GM19099 (cell line): ENCODE data around the gene MED15.

Experiments
- POLR2A ChIP-seq: IDR thresholded peaks from 3 replicates; pipeline ENCODE4 v1.6.1; 2011; ENCODE audit warnings: low read depth; ENCODE audit not compliant: insufficient read length; ENCODE audit errors: extremely low read depth

MED15 gene

GRCh38 chr22:20499769-20500168, 7.6 kb upstream of the MED15 start:
- no peak for TF ChIP-seq POLR2A

DNA sequence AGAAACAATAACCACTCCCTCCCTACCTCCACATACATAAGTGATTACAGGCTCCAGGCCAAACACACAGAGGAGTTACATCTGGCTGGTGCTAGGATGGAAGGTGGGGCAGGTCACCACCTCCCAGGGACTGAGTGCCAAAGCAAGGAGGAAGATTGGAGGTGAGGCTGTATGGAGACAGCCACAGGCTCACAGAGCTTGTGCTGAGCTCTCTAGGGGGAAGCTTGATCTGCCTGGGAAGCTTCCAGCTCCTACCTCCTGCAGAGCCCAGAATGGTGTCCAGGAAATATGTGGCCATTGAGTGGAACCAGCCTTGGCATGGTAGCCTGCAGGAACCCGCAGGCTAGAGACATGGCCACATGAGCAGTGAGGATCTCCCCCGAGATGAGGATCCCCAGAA, 3.6 kb upstream of the MED15 start:
- no peak for TF ChIP-seq POLR2A

GRCh38 chr22:20506543-20507252, 712 bp upstream of the MED15 start:
- no peak for TF ChIP-seq POLR2A

DNA sequence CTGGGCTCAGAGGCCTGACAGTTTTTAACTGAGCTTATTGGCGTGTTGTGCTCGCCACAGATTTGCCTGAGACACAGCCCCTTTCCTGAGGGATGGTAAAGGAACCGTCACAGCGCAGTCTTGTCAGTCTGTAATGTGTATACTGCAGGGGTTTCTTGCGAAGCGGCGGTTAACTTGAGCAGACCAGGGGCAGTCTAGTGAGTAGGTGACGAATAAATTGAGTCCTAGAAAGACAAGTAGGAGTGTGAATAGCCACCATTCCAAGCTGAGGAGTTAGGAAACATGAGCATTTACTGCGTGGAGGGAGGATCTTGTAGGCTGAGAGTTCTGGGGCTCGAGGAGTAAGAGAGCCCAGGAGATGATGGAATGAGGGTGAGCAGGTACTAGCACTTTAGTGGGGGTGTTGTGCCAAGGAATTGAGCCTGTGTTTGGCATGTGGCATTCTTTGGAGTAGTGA, 1.4 kb downstream of the MED15 start:
- TF ChIP-seq POLR2A, result no peak

DNA sequence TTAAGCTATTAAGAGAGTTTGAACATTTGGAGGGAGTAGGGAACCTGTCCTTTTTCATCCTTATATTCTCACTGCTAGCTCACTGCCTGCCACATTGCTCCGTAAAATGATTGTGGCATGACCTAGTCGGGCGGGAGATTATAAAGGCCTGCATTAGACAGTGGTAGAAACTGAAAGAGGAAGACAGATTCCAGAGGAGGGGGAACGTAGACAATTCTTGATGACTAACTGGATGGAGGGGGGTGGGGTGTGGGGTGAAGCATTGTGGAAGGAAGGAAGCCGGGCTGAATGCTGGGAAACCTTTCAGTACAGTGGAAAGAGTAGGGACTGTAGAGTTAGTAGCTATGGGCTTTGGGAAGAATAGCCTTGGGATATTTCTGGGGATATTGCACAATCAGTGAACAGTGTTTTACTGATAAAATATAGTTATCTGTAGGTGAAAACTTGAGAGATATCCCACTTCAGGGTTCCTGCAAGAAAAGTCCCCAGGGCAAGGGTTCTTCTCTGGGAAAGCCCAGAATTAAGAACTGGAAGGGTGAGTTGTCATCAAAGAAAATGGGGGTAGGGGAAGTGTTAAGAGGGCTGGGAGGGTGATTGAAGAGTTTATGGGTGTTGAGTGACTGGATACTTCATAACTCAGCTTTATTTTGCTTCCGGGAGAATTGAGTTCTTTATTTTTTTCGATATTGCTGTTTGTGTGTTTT, 2.1 kb downstream of the MED15 start:
- TF ChIP-seq POLR2A, result no peak

- no peak for TF ChIP-seq POLR2A
Measured at GRCh38 chr22:20510811-20511577, 3.6 kb downstream of the MED15 start.

GRCh38 chr22:20511578-20512229, 4.3 kb downstream of the MED15 start:
- no peak for TF ChIP-seq POLR2A

- TF ChIP-seq POLR2A, result no peak
Measured at GRCh38 chr22:20514658-20515406, 7.4 kb downstream of the MED15 start.

DNA sequence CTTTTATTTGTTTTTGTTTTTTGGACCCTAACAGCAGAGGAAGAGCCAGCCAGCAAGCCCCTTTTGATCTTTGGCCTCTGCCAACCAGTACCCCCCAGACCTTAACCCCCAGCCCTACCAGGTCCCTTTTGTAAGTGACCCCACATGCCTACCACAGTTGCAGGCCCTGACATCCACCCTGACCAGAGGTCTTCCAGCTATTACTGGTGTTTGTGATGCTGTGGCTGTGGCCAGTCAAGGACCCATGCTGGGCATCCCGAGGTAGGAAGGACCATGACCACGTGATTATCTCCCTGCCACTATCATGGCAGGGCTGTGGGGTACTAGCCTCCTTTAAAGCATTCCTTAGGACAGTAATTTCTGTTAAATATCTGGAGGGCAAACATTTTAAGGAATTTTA, 9.0 kb downstream of the MED15 start:
- no peak for TF ChIP-seq POLR2A

DNA sequence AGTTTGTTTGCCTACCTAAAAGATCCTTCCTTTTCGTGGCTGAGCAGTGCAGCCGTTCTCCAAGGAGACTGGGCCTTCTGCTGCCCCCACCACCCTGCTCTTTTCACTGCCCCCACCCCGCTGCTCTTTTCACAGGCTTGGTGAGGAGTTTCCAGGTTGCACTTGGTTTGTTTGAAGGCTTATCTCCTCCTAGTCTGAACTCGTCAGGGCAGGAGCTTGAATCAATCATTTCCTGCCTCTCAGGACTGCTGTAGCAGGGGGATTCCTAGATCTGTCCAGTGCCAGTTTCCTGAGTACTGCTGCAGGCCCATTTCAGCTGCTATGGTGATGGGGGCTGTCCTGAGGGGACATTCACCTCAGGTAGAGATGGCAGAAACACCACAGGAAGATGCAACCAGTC, 10.0 kb downstream of the MED15 start:
- TF ChIP-seq POLR2A, result no peak

DNA sequence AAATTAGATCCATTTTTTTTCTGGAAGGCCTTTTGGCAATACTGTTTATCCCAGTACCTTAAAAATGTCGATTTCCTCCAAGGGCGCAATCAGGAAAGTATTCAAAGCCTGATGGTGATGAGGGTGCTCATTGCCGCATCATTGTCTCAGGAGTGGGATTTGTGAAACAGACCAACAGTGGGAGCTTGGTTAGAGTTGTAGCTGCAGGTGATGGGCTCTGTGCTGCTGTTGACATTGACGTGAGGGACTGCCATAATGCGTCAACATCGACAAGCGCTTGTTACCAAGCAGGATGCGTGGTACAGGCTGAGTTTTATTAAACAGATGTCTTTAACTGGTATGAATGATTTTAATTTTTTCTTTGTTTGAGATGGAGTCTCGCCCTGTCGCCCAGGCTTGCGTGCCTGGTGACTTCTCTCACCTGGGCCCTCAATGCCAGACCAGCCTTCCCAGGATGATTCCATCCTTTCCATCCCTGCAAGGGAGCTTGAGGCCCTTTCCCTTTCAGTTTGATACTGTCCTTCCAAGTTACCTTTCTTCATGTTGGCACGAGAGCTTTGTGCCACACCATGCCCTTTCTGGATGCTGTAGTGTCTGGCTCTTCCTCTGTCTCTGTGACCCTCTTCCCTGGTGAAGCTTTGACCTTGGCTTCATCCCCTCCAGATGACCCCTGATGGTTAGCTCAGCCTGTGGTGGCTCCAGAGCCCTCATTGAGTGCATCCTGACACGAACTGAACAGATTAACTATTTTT, 10.6 kb downstream of the MED15 start:
- no peak for TF ChIP-seq POLR2A

DNA sequence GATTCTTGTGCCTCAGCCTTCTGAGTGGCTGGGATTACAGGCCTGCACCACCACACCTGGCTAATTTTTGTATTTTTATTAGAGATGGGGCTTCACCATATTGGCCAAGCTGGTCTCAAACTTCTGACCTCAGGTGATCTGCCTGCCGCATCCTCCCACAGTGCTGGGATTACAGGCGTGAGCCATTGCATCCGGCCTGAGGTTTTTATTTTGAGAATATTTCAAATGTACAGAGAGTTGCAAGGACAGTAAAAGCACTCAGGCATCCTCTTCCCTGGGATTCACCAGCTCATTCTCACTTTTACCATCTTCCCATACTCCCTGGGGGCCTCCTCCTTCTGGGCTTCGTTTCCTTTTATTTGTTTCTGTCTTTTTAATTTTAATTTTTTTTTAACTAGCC, 12.1 kb downstream of the MED15 start:
- TF ChIP-seq POLR2A, result no peak

GRCh38 chr22:20520093-20520511, 12.7 kb downstream of the MED15 start:
- TF ChIP-seq POLR2A, result no peak
